ENCODE data around the gene TTLL9.

The TTLL9 gene

DNA sequence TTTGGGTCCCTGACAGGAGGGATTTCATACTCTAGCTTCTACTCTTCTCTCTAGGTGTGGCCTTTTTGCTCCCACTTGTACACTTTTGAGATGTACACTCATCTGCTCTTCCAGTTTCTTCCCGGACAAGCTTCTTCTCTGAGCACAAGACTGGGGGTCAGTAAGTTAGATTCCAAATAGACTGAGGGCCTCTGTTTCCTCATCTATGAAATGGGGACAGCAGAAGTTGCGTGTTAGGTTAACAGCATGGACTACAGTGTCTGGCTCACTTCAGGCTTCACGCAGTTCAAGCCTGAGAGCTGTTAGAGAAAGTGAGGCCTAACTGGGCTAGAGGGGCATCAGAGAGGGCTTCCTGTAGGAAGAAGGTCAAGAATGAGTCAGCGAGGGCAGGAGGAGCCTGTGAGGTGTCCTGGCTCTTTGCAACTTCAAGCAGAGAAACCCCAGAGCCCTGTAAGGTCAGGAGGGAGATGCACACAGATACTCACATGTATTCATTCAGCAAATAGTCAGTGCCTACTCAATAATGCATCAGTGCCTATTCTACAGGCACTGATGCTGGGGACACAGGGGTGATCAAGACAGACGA is 118.1 kb downstream of the TTLL9 start:
- no peak for DNase-seq

- DNase-seq: no peak
These were observed 118.7 kb downstream of the TTLL9 start for GRCh38 chr20:31989030-31989645.

DNA sequence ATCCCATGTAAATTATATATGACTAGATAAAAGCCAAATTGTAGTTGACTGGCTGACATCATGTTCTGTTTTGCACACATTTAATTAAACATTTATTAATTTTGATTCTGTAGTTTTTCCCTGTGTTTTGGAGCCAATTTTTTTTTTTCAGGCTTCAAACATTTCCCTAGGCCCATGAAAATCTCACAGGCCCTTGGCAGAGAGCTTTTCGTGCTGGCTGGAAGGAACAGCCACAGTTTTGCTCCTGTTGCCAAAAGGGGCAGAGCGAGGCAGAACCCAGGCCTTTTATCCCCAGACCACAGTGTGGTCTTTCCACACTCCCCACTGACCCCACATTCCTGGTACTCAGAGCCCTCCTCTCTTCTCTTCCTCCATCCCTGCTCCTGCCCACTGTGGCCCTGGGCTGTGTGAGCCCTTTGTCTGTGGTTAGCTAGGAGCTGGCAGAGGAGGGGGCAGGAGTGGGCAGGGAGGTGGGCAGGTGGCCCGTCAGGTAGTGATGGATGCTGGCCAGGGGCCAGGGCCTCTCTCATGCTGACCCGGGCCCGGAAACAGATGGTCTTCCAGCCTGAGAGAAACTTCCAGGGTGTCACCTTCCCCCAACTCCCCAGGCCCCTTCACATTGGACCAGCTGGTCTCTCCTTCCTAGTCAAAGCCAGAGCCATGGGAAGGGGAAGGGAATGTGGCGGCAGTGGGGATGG is 120.4 kb downstream of the TTLL9 start:
- DNase-seq: no peak

DNA sequence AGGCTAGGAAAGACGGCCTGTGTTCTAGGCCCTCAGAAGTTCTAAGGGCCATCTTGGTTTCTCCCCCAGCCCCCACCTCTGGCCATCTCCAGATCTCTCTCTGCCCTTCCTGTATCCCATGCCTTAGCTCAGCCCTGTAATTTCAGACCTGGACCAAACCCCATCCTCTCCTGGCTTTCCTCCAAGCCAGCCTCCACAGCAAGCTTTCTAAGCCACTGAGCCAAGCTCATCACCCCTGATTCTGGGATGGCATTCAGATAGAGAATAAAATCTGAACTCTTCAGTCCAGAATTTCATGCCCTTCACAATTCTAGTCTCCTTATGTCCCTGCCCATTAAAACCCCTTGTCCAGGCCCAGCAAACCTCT is 120.9 kb downstream of the TTLL9 start:
- DNase-seq: no peak

DNA sequence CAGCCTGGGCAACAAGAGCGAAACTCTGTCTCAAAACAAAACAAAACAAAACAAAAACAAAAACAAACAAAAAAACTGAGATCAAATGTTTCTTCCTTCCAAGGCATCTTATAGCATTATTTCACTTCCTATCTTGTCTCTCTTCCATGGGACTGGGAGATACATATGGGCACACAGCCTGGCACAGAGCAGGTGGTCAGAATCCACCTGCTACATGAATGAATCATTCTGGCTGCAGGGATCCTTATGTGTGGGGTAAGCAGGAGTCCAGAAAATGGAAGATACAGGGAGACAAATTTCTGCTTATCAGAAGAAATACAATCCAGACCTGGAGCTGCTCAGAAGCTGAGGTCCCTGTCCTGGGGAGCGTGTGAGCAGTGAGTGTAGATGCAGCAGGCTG is 121.7 kb downstream of the TTLL9 start:
- DNase-seq: no peak
